Measurements from ENCODE around the gene DSCAM. TPM values are rescaled to one million over a fixed set of nuclear protein-coding genes. Genes with fewer than 3 reads are reported as not detected.

DSCAM gene
- total RNA-seq, 4 donors from 2014 or later: 0.07 TPM; not detected in 3

GRCh38 chr21:40067751-40068150 is 779.2 kb downstream of the DSCAM start:
- no peaks in the 10 kb centered on the region for H3K4me1 ChIP-seq
- TF ChIP-seq POLR2A (IDR thresholded peaks at IDR 0.05): no peak
- TF ChIP-seq CTCF (IDR thresholded peaks at IDR 0.05): no peak
- H3K27ac ChIP-seq: peak overlapping the region; percentile 15 to 57
- no peaks in the 10 kb centered on the region for H3K9me3 ChIP-seq
- intact Hi-C loops (cut with DNase I; ENCODE audit: low total_unique reads): no loop called here
- no peaks in the 10 kb centered on the region for H3K27me3 ChIP-seq
- DNase-seq: no peak
- no peak overlapping the region for H3K4me3 ChIP-seq
- no peaks in the 10 kb centered on the region for H3K36me3 ChIP-seq

GRCh38 chr21:40066221-40066620 is 780.7 kb downstream of the DSCAM start:
- Histone ChIP-seq H3K27me3 (no peaks in the 10 kb centered on the region), H3K4me3 (no peak overlapping the region), H3K36me3 (no peaks in the 10 kb centered on the region), H3K27ac (no peak overlapping the region), H3K4me1 (no peaks in the 10 kb centered on the region), H3K9me3 (no peaks in the 10 kb centered on the region)
- intact Hi-C loops (cut with DNase I; ENCODE audit: low total_unique reads): no loop called here
- DNase-seq: no peak
- TF ChIP-seq CTCF (IDR thresholded peaks at IDR 0.05): no peak
- no peak for TF ChIP-seq POLR2A (IDR thresholded peaks at IDR 0.05)

DNA sequence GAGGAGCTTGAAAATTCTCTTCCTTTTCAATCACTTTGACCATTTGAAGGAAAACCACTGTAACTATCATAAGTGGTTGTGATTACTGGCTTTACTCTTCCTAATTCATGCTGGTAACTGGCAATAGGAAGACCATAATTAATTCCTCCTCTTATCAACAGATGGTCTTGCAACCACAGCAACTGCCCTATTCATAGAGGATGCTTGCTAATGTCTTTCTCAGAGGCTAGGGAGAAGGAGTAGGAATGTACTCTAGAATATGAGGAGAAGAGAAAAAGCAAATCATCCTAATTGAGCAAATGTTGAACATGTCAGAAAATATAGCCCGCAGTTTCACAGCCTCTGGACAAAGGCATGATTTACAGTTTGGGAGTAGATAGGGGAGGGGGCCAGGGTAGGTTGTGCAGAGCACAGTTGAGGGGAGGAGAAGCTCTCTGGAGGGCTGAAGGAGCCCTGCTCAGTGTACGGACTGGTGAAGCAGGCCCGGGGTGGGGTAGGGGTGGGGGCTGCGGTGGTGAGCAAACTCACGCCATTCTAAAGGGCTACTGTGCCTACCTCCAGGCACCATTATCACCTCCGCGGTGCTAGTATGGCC is 786.8 kb downstream of the DSCAM start:
- Histone ChIP-seq H3K4me3 (no peak overlapping the region), H3K27me3 (no peaks in the 10 kb centered on the region), H3K4me1 (no peaks in the 10 kb centered on the region), H3K36me3 (no peaks in the 10 kb centered on the region), H3K9me3 (no peaks in the 10 kb centered on the region), H3K27ac (no peak overlapping the region)
- intact Hi-C loops (cut with DNase I; ENCODE audit: low total_unique reads): no loop called here
- no peak for TF ChIP-seq CTCF (IDR thresholded peaks at IDR 0.05)
- no peak for TF ChIP-seq POLR2A (IDR thresholded peaks at IDR 0.05)
- DNase-seq: no peak

- Histone ChIP-seq H3K9me3 (no peaks in the 10 kb centered on the region), H3K27ac (no peak overlapping the region), H3K36me3 (no peaks in the 10 kb centered on the region), H3K27me3 (no peaks in the 10 kb centered on the region), H3K4me1 (no peaks in the 10 kb centered on the region), H3K4me3 (no peak overlapping the region)
- no peak for DNase-seq
- intact Hi-C loops (cut with DNase I; ENCODE audit: low total_unique reads): no loop called here
- no peak for TF ChIP-seq CTCF (IDR thresholded peaks at IDR 0.05)
- no peak for TF ChIP-seq POLR2A (IDR thresholded peaks at IDR 0.05)
Observed at GRCh38 chr21:40057331-40057730, 789.6 kb downstream of the DSCAM start.

- no peak overlapping the region for H3K27ac ChIP-seq
- TF ChIP-seq CTCF (IDR thresholded peaks at IDR 0.05): no peak
- no peak for TF ChIP-seq POLR2A (IDR thresholded peaks at IDR 0.05)
- no peak for DNase-seq
- no peaks in the 10 kb centered on the region for H3K4me1 ChIP-seq
- H3K27me3 ChIP-seq: no peaks in the 10 kb centered on the region
- H3K4me3 ChIP-seq: no peak overlapping the region
- intact Hi-C loops (cut with DNase I; ENCODE audit: low total_unique reads): no loop called here
- no peaks in the 10 kb centered on the region for H3K9me3 ChIP-seq
- H3K36me3 ChIP-seq: no peaks in the 10 kb centered on the region
Observed at GRCh38 chr21:40056031-40056430, 790.9 kb downstream of the DSCAM start.

Data from uterus (tissue), 4 donors.